ENCODE data around the gene CNBP.

DNA sequence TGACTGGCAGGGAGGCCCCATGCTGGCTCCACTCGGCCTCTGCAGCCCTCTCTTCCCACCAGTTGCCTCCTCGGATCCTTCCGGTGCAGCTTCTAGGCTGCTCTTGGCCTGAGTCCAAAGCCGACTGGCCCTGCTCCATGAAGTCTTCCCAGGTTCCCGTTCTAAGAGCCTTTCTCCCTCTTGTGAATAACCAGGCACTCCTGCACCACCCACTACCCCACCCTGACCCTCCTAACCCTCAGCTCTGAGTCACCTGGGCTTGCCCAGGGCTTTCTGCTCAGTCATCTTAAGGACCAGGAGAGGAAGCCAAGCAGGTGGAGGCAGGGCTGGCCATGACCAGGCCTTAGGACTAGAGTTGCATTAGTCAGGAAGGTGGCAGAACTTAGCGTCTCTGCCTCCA is 28.1 kb upstream of the CNBP start:
- TF ChIP-seq, protein P1, sequence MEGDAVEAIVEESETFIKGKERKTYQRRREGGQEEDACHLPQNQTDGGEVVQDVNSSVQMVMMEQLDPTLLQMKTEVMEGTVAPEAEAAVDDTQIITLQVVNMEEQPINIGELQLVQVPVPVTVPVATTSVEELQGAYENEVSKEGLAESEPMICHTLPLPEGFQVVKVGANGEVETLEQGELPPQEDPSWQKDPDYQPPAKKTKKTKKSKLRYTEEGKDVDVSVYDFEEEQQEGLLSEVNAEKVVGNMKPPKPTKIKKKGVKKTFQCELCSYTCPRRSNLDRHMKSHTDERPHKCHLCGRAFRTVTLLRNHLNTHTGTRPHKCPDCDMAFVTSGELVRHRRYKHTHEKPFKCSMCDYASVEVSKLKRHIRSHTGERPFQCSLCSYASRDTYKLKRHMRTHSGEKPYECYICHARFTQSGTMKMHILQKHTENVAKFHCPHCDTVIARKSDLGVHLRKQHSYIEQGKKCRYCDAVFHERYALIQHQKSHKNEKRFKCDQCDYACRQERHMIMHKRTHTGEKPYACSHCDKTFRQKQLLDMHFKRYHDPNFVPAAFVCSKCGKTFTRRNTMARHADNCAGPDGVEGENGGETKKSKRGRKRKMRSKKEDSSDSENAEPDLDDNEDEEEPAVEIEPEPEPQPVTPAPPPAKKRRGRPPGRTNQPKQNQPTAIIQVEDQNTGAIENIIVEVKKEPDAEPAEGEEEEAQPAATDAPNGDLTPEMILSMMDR (conservative IDR thresholded peaks at IDR 0.05; ENCODE audit: low read depth, low read length) = no peak
- TF ChIP-seq EZH2phosphoT487 (IDR thresholded peaks at IDR 0.05; ENCODE audit: borderline replicate concordance, low read length) = no peak
- TF ChIP-seq EZH2 (IDR thresholded peaks at IDR 0.05; ENCODE audit: low read length, unreplicated experiment) = no peak
